GM19452 (cell line): Measurements from ENCODE around the gene AIP.

Experiments
- ATAC-seq: cut with Tn5 transposase; IDR thresholded peaks from one replicate; pipeline ENCODE4 v1.9.1; 2021; ENCODE audit not compliant: unreplicated experiment

The AIP gene

GRCh38 chr11:67525275-67525976 is 42.6 kb downstream of the AIP start:
- ATAC-seq = no peak

- no peak for ATAC-seq
These were observed 45.5 kb downstream of the AIP start for GRCh38 chr11:67528376-67528775.

- no peak for ATAC-seq
These were observed 47.4 kb downstream of the AIP start for GRCh38 chr11:67530282-67530592.

GRCh38 chr11:67532889-67533288 is 50.1 kb downstream of the AIP start:
- ATAC-seq = no peak

- ATAC-seq = no peak
These were observed 51.3 kb downstream of the AIP start for GRCh38 chr11:67534070-67534679.

GRCh38 chr11:67535561-67535960 is 52.7 kb downstream of the AIP start:
- ATAC-seq = no peak

- ATAC-seq = no peak
These were observed 55.5 kb downstream of the AIP start for GRCh38 chr11:67538306-67538705.

DNA sequence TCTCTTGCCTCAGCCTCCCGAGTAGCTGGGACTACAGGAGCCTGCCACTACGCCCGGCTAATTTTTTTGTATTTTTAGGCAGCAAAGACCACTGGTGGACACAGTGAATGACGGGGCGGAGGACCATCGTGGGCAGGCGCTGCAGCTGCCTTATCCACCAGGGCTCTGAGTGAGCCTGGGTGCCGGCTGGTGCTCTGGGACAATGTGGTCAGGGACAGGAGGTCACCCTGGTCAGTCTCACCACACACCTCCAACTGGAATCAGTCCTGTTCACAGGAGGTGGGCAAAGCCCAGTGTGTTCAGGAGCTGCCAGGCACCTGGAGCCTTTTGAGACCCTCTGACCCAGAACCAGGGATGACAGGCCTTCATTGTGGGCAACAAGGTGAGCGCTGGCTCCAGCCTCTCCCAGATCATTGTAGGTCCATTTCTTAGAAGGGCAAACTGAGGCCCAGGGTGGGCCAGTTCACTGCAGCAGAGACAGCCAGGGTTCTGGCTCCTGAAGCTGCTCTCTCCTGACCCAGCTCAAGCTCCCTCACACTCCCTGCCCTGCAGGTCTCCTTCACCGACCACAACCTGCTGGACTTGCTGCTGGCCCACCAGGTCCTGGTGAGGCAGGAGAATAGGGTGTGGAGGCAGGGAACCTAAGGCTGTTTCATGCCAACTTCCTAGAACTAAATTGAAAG is 56.1 kb downstream of the AIP start:
- ATAC-seq = no peak

DNA sequence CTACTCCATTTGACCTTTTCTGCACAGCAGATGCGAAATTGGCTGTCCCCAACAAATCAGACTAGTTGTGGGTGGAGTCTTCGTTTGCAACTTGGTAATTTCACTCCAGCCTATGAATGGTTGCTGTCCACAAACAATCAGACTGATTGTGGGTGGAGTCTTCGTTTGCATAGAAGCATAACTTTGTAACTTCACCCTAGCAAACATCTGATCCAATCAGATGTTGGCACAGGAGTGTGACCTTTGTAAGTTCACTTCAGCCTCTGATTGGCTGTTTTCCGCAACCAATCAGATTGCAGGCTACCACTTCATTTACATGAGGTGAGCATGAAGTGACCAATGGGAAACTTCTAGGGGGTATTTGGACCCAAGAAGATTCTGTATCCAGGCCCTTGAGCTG is 56.7 kb downstream of the AIP start:
- ATAC-seq = no peak
